DMS79 treated with DMSO at 0.1 percent for 48 hours (cell line): ENCODE results near the gene GMDS.
A peak's percentile ranks its signal among the peaks of the same experiment; 100 is the strongest.

ENCODE experiments used
- DNase-seq: peaks from one replicate; lab custom pipeline; 2025; lab: John Stamatoyannopoulos, UW

The GMDS gene

DNA sequence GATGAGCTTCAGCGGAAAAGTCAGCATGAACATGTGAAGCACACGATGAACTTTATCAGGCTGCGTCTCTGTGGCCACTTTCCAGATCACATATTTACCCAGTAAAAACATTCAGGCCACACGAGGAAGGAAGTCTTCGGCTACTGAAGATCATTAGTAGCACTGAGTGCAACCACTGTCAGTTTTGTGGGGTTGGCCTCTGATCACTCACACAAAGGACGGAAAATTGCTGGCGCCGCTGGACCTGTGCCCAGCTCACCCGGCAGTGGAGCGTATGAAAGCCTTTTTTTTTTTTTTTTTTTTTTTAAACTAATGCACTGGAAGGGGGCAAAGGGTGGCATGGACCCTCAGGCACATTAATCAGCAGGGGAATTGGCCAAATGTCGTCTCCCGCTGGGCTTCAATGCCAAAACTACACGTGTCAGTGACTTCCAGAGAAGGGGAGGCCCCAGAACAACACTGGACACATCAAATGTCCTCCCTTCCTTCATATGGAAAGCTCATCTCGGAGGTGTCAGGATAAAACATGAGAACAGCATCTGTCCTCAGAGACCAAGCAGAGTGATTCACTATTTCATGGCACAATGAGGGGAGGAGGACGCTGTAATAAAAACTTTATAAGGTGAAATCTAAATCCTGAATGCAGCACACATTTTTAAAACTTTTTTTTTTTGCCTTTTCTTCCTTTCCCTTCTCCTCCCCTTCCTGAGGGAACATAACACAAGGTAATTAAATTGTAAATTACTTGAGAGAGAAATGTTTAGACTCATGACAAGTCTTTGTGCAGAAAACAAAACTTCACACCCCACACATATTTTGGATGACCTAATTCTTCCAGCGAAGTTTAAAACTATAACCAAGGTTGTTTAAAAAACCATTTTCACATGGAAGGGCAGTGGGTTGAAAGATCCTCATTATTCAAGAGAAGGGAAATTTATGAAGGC lies 412.3 kb downstream of the GMDS start:
- DNase-seq, result peak; percentile 17

- no peak for DNase-seq
Measured at GRCh38 chr6:1832358-1832757, 413.0 kb downstream of the GMDS start.

DNA sequence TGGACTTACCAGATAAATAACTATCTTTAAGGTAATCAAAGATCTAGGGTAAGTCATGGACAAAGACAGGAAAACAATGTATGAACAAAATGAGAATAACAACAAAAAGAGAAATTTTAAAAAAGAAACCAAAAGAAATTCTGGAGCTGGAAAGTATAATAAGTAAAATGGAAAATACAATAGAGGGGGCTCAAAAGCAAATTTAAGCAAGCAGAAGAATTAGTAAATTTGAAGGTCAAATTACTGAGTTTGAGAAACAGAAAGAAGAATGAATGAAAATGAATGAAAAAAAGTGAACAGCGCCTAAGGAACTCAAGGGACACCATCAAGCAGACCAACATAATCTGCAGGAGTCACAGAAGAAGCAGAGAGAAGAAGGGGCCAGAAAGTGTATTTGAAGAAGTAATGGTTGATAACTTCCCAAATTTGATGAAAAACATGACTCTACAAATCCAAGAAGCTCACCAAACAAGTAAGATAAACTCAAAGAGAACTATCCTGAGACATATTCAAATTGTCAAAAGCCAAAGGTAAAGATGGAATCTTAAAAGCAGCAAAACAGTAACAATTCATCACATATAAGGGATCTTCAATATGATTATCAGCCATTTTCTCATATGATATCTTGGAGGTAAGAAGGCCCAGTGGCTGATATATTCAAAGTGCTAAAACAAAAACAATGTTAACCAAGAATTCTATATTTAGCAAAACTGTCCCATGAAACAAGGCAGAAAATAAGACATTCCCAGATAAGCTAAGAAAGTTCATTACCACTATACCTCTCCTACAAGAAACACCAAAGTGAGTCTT lies 417.2 kb downstream of the GMDS start:
- no peak for DNase-seq

DNA sequence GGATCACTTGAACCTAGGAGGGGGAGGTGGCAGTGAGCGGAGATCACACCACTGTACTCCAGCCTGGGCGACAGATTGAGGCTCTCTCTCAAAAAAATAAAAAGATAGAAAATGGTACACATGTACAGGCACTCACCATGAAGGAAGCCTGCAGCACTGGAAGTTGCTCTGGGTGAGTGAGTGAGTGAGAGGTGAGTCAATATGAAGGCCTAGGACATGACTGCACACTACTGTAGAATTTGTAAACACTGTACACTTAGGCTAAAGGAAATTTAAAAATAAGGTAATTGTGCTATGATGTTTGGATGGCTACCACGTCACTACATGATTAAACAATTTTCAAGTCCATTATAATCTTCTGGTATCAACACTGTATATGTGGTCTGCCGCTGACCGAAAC lies 419.5 kb downstream of the GMDS start:
- no peak for DNase-seq

- DNase-seq, result no peak
Measured at GRCh38 chr6:1825277-1825676, 420.1 kb downstream of the GMDS start.

DNA sequence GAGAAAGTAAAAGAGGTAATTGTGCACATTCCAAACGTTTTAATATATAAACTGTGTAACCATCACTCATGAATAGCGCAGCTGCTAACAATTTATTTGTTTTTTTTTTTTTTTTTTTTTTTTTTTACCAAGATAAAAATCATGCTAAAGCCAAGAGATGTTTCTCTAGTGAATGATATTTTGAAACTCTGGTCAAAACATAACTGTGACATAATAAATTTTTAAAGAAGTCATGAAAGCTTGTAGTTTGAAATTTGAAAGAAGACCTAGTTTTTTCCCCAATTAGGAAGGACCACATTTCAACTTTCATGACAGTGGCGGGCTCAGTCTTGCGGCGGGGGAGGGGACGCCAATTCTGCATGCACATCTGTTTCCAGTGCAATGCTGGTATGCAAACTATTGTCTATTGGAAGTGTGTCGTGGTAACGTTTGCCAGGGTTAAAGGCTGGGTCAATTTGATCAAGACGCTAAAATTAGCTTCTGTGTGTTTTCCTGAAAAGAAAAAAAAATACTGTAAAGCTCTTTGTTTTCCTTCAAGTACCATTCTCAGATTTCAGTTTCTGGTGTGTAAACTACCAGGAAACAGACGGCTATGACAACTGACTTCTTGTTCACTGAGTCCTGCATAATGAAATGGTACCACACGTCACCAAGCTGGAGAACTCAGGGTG lies 423.8 kb downstream of the GMDS start:
- peak; percentile 17 for DNase-seq

- no peak for DNase-seq
Measured at GRCh38 chr6:1821164-1821512, 424.3 kb downstream of the GMDS start.

- no peak for DNase-seq
Measured at GRCh38 chr6:1820714-1821113, 424.7 kb downstream of the GMDS start.

DNA sequence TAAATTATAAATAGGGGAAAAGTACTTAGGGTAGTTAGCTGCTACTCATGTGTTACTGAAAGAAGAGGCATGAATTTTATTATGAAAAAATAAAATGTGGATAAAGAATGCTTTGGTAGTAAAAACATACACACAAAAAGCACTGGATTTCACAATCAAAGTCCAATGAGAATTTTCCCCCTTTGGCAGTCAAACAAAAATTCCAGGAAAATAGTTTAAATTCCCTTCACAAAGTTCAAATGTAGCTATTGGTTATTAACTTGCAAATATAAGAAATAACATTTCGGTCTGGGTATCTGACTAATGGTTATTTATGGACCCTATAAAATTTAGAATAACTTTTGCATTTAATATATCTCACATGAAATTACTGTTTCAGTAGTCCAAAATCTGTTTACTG lies 425.2 kb downstream of the GMDS start:
- DNase-seq, result no peak

DNA sequence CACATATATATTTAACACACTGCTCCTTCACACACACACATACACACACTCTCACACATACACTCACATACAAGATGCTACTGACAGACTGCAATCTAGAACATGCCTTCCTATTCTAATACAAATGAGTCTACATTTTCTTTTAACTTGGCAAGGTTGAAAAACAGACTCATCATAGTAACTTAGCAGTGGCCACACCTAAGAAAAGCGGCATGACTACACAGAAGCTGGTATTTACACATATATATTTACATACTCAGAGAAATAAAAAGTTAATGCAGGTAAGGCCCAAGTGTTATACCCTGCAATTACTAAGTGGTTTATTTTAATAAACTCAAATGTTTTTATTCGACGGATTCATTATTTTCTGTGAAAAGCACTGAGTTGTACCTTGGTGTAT lies 426.4 kb downstream of the GMDS start:
- DNase-seq, result no peak

GRCh38 chr6:1817033-1817761 lies 428.2 kb downstream of the GMDS start:
- DNase-seq, result peak; percentile 39

- DNase-seq, result no peak
Measured at GRCh38 chr6:1815827-1816452, 429.5 kb downstream of the GMDS start.

DNA sequence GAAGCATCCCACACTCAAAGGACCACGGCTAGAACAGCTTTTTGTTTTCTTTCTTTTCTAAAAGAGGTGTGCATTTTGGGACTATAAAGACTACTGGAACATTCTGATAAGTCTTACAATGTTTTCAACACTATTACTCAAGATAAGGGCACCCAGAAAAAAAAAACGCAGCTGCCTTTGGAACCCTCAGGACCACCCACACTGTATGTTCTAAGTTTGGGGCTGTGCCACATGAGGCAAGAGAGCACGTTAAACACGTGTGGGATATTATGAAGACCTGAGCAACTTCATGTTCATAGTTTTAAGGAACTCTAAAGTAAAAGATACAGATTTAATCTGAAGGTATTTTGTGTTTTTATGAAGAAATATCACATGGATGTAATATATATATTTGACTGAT lies 431.1 kb downstream of the GMDS start:
- DNase-seq, result no peak

DNA sequence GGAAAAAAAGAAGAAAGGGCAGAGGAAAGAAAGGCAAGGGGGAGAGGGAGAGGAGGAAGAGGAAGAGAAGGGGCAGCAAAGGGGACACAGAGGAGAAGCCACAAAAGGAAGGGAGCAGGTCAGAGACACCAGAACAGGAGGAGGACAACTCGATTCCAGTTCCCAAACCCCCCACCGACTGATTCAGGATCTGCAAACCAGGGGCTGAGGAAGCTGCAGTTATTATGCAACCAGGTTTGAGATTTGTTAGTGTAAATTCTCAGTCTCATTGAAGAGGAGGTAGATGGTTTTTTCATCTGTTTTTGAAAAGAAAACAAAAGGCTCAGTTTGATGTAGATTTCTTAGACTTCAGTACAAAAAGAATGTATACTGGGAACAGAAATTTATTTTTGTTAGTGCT lies 432.9 kb downstream of the GMDS start:
- DNase-seq, result no peak

DNA sequence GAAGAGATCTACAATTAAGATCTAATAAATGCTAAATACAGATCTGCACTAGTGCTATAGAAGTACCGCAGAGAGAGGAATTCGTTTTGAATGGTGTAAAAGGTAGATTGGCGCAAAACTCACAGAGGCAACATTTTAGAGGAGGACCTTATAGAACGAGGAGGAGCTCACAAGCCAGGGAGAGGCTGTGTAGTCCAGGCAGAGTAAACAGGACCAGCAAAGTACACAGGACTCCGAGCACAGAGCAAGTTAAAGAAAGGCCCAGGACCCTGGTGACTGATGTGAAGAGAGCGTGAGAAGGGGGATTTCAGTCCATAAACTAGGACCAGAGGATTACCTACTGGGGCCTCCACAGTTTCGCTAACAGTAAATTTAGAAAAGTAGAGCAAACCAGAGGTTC lies 433.4 kb downstream of the GMDS start:
- no peak for DNase-seq

DNA sequence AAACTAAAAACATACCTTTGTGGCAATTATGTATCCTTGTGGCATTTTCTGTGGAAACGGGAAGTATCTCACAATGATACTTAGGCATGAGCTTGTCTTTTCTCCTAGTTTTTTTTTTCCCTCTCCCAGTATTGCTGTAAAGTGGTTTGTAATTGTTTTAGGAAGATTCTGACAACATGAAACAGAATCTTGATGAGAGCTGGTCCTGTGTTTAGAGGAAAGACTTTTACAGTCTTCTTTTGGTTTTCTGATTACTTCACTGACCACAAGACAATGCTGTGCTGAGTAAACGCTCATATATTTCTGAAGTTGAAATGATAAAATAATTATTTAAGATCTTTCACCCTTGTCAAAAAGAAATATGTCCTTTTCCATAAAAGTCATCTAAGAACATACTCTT lies 434.5 kb downstream of the GMDS start:
- no peak for DNase-seq

DNA sequence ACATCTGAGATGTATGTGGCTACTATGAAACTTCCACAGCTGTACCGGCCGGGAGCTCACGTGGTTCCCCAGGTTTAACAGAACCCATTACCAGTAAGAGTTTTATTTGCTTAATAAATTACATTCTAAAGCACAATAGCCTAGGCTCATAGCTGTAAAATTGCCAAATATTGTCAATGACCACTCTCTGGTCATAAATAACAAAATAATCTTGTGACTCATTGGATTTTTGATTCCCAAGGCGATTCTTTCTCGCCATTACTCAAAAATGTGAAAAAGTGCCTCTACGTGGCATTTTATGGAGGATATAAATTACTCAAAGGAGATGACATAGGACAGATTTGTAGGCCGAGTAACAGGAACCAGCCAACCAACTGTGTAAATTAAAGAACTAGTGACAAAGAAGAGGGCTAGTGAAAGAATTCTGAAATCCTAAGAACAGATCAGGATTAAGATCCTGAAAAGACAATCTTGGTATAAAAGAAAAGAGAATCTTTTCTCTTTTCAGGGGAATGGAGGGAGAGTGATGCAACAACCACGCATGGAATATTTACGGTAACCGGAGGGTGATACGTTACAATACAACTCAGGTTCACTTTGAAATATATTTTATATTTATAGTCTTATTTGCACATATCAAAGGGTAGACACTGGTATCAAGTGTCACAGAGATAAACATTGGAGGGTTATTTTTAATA lies 436.0 kb downstream of the GMDS start:
- no peak for DNase-seq

GRCh38 chr6:1806935-1807334 lies 438.5 kb downstream of the GMDS start:
- no peak for DNase-seq

- DNase-seq, result no peak
Measured at GRCh38 chr6:1802491-1803395, 442.7 kb downstream of the GMDS start.

- DNase-seq, result no peak
Measured at GRCh38 chr6:1801401-1801800, 444.0 kb downstream of the GMDS start.
